Neural cell (in vitro differentiated cells): ENCODE data around the gene PALB2. TPM values are rescaled to one million over a fixed set of nuclear protein-coding genes. Genes with fewer than 3 reads are reported as not detected.

Source experiments
- H2AFZ ChIP-seq: fragments of 200-600, 300-800 bp; sonication (generic), shearing (Covaris generic); 2 replicates; pipeline ENCODE4 v1.6.0; 2014; ENCODE audit warnings: low read depth, mild to moderate bottlenecking, antibody characterized with exemption, low read length, moderate library complexity
- H3F3A ChIP-seq: fragments of 200-600 bp; shearing (Covaris generic); 2 replicates; pipeline ENCODE4 v1.6.1; 2016; ENCODE audit warnings: mild to moderate bottlenecking, moderate library complexity, mixed read lengths, antibody characterized with exemption, low read length; ENCODE audit not compliant: insufficient read depth, poor library complexity, severe bottlenecking
- H3K27ac ChIP-seq: fragments of 200-600, 300-800 bp; sonication (generic), shearing (Covaris generic); 2 replicates; pipeline ENCODE4 v1.5.1; 2014; ENCODE audit warnings: mild to moderate bottlenecking, low read length, moderate library complexity
- H3K27me3 ChIP-seq: fragments of 300-800, 200-600 bp; sonication (generic), shearing (Covaris generic); 2 replicates; pipeline ENCODE4 v1.6.0; 2014; ENCODE audit warnings: mild to moderate bottlenecking, low read depth, low read length, moderate library complexity; ENCODE audit not compliant: insufficient read depth
- H3K36me3 ChIP-seq: fragments of 300-800, 200-600 bp; sonication (generic), shearing (Covaris generic); 2 replicates; pipeline ENCODE4 v1.5.1; 2014; ENCODE audit warnings: mild to moderate bottlenecking, antibody characterized with exemption, low read length, moderate library complexity; ENCODE audit not compliant: insufficient read depth
- H3K4me2 ChIP-seq: fragments of 300-800, 200-600 bp; sonication (generic), shearing (Covaris generic); 2 replicates; pipeline ENCODE4 v1.6.0; 2014; ENCODE audit warnings: mild to moderate bottlenecking, low read length
- H3K4me3 ChIP-seq: fragments of 300-800, 200-600 bp; sonication (generic), shearing (Covaris generic); 2 replicates; pipeline ENCODE4 v1.5.1; 2014; ENCODE audit warnings: mild to moderate bottlenecking, low read length, moderate library complexity
- H3K79me2 ChIP-seq: fragments of 200-600 bp; shearing (Covaris generic); replicated peaks from 2 replicates; pipeline ENCODE4 v1.6.0; 2014; ENCODE audit warnings: mild to moderate bottlenecking, low read length, moderate library complexity; ENCODE audit not compliant: insufficient read depth
- H3K9ac ChIP-seq: fragments of 300-800, 200-600 bp; sonication (generic), shearing (Covaris generic); 2 replicates; pipeline ENCODE4 v1.6.1; 2016; ENCODE audit warnings: mild to moderate bottlenecking, low read length, mixed read lengths
- H3K9me2 ChIP-seq: fragments of 200-600 bp; shearing (Covaris generic); 2 replicates; pipeline ENCODE4 v1.6.1; 2016; ENCODE audit warnings: mild to moderate bottlenecking, low read length, mixed read lengths; ENCODE audit not compliant: insufficient read depth
- H3K9me3 ChIP-seq: fragments of 200-600, 300-800 bp; sonication (generic), shearing (Covaris generic); 2 replicates; pipeline ENCODE4 v1.6.1; 2016; ENCODE audit warnings: mild to moderate bottlenecking, mixed run types, low read length, moderate library complexity, mixed read lengths
- H4K20me1 ChIP-seq: fragments of 200-600 bp; shearing (Covaris generic); 2 replicates; pipeline ENCODE4 v1.6.1; 2016; ENCODE audit warnings: mild to moderate bottlenecking, mixed run types; ENCODE audit not compliant: insufficient read depth
- EP300 ChIP-seq: fragments of 450-650 bp; conservative IDR thresholded peaks from 2 replicates; pipeline ENCODE4 v1.6.1; 2014; ENCODE audit warnings: antibody characterized with exemption, mild to moderate bottlenecking, moderate library complexity; ENCODE audit not compliant: poor library complexity, severe bottlenecking
- EZH2 ChIP-seq: fragments of 200-600, 300-800 bp; shearing (Covaris generic), sonication (generic); IDR thresholded peaks from 2 replicates; pipeline ENCODE4 v1.6.1; 2014; ENCODE audit warnings: antibody characterized with exemption, low read length, borderline replicate concordance, mild to moderate bottlenecking; ENCODE audit not compliant: insufficient read depth, poor library complexity, severe bottlenecking
- MXI1 ChIP-seq: fragments of 450-650 bp; conservative IDR thresholded peaks from 2 replicates; pipeline ENCODE4 v1.6.1; 2014; ENCODE audit warnings: antibody characterized with exemption, mild to moderate bottlenecking; ENCODE audit not compliant: poor library complexity, severe bottlenecking
- POLR2AphosphoS5 ChIP-seq: IDR thresholded peaks from 2 replicates; pipeline ENCODE4 v1.6.1; 2012
- RAD21 ChIP-seq: fragments of 450-650 bp; conservative IDR thresholded peaks from 2 replicates; pipeline ENCODE4 v1.6.1; 2014; ENCODE audit warnings: antibody characterized with exemption, mild to moderate bottlenecking, moderate library complexity
- SMC3 ChIP-seq: fragments of 450-650 bp; conservative IDR thresholded peaks from 2 replicates; pipeline ENCODE4 v1.6.1; 2014; ENCODE audit warnings: antibody characterized with exemption, mild to moderate bottlenecking, moderate library complexity; ENCODE audit not compliant: poor library complexity
- TAF1 ChIP-seq: IDR thresholded peaks from 2 replicates; pipeline ENCODE4 v1.6.1; 2012; ENCODE audit warnings: low read depth
- polyA plus RNA-seq: library from polyadenylated mRNA; depleted of rRNA; stranded (reverse); fragments of >200 nt; gene quantifications from 2 replicates; pipeline ENCODE4 v1.2.3, GENCODE V29; 2014
- TF ChIP-seq, protein P1 (sequence below): IDR thresholded peaks from 2 replicates; pipeline ENCODE4 v1.6.1; 2012; ENCODE audit warnings: borderline replicate concordance
- TF ChIP-seq, protein P2 (sequence below): fragments of 450-650 bp; IDR thresholded peaks from 2 replicates; pipeline ENCODE4 v1.5.1; 2014; ENCODE audit warnings: antibody characterized with exemption, mild to moderate bottlenecking, moderate library complexity; ENCODE audit not compliant: poor library complexity, severe bottlenecking

Gene PALB2
- polyA plus RNA-seq, 1 donor from 2014 or later: 6.5 TPM

DNA sequence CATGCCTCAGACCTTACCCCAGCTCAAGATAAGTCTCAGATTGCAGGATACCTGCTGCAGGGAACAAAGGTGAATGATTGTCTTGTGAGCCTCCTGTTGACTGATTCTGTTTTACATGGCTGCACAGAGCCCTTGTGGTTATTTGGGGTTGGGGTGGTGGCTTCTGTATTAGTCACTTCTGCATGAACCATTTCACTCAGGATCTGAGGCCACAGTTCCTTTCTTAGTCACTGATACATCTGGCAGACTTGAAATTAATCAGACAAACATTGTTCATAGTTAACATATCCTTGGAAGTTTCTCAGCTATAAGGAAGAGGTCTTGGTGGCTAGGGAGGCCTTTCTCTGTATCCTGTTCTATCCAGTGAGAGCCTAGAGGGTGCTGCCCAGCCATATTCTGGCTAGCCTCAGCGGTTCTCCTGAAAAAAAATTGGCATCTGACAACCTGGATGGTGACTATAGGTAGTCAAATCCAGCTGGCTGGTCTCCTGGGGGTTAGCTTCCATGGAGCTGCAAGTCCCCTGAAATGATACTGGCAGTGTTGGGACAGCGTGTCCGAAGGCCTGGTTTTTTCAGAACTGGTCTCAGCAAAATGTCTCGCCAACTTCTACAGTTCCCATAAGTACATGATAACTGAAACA, 29.1 kb upstream of the PALB2 start:
- Histone ChIP-seq H3K9ac (no peak overlapping the region), H3K27ac (no peak overlapping the region), H3K9me2 (no peaks in the 10 kb centered on the region), H3K36me3 (peaks cover 4% of the 10 kb centered on the region), H3K79me2 (no peaks in the 10 kb centered on the region), H3K4me2 (no peak overlapping the region), H3K9me3 (no peaks in the 10 kb centered on the region), H3K27me3 (no peaks in the 10 kb centered on the region), H2AFZ (no peak overlapping the region), H4K20me1 (no peaks in the 10 kb centered on the region), H3F3A (no peaks in the 10 kb centered on the region), H3K4me3 (no peak overlapping the region)
- TF ChIP-seq SMC3: no peak
- TF ChIP-seq, protein P1, sequence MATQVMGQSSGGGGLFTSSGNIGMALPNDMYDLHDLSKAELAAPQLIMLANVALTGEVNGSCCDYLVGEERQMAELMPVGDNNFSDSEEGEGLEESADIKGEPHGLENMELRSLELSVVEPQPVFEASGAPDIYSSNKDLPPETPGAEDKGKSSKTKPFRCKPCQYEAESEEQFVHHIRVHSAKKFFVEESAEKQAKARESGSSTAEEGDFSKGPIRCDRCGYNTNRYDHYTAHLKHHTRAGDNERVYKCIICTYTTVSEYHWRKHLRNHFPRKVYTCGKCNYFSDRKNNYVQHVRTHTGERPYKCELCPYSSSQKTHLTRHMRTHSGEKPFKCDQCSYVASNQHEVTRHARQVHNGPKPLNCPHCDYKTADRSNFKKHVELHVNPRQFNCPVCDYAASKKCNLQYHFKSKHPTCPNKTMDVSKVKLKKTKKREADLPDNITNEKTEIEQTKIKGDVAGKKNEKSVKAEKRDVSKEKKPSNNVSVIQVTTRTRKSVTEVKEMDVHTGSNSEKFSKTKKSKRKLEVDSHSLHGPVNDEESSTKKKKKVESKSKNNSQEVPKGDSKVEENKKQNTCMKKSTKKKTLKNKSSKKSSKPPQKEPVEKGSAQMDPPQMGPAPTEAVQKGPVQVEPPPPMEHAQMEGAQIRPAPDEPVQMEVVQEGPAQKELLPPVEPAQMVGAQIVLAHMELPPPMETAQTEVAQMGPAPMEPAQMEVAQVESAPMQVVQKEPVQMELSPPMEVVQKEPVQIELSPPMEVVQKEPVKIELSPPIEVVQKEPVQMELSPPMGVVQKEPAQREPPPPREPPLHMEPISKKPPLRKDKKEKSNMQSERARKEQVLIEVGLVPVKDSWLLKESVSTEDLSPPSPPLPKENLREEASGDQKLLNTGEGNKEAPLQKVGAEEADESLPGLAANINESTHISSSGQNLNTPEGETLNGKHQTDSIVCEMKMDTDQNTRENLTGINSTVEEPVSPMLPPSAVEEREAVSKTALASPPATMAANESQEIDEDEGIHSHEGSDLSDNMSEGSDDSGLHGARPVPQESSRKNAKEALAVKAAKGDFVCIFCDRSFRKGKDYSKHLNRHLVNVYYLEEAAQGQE: no peak
- no peak for TF ChIP-seq MXI1
- TF ChIP-seq TAF1: no peak

DNA sequence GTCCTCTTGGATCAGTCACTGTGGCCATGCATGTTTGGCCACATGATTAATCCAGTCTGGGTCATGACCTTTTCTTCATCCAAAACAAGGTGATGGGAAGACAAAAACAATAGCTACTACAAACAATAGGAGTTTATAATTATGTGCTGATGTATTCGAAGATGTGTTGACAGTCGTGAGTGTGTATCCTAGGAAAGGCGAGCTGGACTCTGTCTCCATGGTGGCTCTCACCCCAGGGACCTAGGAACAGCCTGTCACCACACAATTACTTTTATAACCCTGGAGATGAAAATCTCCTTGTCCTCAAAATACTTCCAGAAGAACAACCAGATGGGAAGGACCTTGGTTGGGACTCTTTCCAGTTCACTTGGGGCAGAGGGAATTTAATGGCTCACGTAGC, 27.8 kb upstream of the PALB2 start:
- Histone ChIP-seq H3K9me3 (no peaks in the 10 kb centered on the region), H3K4me3 (no peak overlapping the region), H3K9ac (no peak overlapping the region), H3K4me2 (no peak overlapping the region), H3K27me3 (no peaks in the 10 kb centered on the region), H3K36me3 (peaks cover 4% of the 10 kb centered on the region), H3K9me2 (no peaks in the 10 kb centered on the region), H3F3A (no peaks in the 10 kb centered on the region), H3K27ac (no peak overlapping the region), H2AFZ (no peak overlapping the region), H4K20me1 (no peaks in the 10 kb centered on the region), H3K79me2 (no peaks in the 10 kb centered on the region)
- TF ChIP-seq SMC3 (no peak), POLR2AphosphoS5 (no peak), EZH2 (no peak), TAF1 (no peak), RAD21 (no peak), EP300 (no peak), MXI1 (no peak)
- TF ChIP-seq, protein P1: no peak
- TF ChIP-seq, protein P2, sequence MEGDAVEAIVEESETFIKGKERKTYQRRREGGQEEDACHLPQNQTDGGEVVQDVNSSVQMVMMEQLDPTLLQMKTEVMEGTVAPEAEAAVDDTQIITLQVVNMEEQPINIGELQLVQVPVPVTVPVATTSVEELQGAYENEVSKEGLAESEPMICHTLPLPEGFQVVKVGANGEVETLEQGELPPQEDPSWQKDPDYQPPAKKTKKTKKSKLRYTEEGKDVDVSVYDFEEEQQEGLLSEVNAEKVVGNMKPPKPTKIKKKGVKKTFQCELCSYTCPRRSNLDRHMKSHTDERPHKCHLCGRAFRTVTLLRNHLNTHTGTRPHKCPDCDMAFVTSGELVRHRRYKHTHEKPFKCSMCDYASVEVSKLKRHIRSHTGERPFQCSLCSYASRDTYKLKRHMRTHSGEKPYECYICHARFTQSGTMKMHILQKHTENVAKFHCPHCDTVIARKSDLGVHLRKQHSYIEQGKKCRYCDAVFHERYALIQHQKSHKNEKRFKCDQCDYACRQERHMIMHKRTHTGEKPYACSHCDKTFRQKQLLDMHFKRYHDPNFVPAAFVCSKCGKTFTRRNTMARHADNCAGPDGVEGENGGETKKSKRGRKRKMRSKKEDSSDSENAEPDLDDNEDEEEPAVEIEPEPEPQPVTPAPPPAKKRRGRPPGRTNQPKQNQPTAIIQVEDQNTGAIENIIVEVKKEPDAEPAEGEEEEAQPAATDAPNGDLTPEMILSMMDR: no peak
